H1 (cell line): Measurements from ENCODE around the gene NOP16. TPM values are rescaled to one million over a fixed set of nuclear protein-coding genes. Genes with fewer than 3 reads are reported as not detected.
A peak's percentile ranks its signal among the peaks of the same experiment; 100 is the strongest.

ENCODE experiments used
- CTCF ChIA-PET: fragments of 300-600 bp; sonication (Branson Sonifier 250); formaldehyde crosslinking; loops from one replicate; lab custom pipeline; 2021; ENCODE audit not compliant: partially characterized antibody; lab: Charles Lee
- POLR2A ChIA-PET: fragments of 300-600 bp; sonication (Branson Sonifier 250); formaldehyde crosslinking; loops from one replicate; lab custom pipeline; 2021; ENCODE audit warnings: inconsistent platforms; ENCODE audit not compliant: partially characterized antibody; lab: Charles Lee
- DNase-seq, 2 experiments: peaks; one replicate each; pipeline versions ENCODE4 v3.0.0 to v3.0.0-alpha.2; 2010 to 2022; ENCODE audit warnings: low spot score in 2 of 2, low read depth in 1 of 2, mixed read lengths in 1 of 2
- FAIRE-seq: peaks from 2 replicates; lab custom pipeline; 2011; peaks lifted over from hg19 to GRCh38; lab: Jason Lieb, UNC
- H2AFZ ChIP-seq: 2 replicates; pipeline ENCODE4 v1.8.1; 2012; ENCODE audit warnings: low read length, inconsistent platforms
- H2AK5ac ChIP-seq: 2 replicates; pipeline ENCODE4 v1.6.1; 2013; ENCODE audit warnings: low read depth, low read length
- H2BK120ac ChIP-seq: replicated peaks from 2 replicates; pipeline ENCODE3; 2013; ENCODE audit warnings: low read depth, low read length, inconsistent platforms
- H2BK12ac ChIP-seq: 2 replicates; pipeline ENCODE4 v1.6.1; 2013; ENCODE audit warnings: low read depth, low read length
- H2BK15ac ChIP-seq: 2 replicates; pipeline ENCODE4 v1.6.1; 2013; ENCODE audit warnings: low read length
- H2BK20ac ChIP-seq: 2 replicates; pipeline ENCODE4 v1.6.1; 2013; ENCODE audit warnings: low read length
- H2BK5ac ChIP-seq: 2 replicates; pipeline ENCODE4 v1.6.1; 2013; ENCODE audit warnings: low read depth, low read length
- H3K14ac ChIP-seq: 2 replicates; pipeline ENCODE4 v1.6.1; 2013; ENCODE audit warnings: inconsistent platforms; ENCODE audit not compliant: insufficient read length
- H3K18ac ChIP-seq: 2 replicates; pipeline ENCODE4 v1.6.1; 2013; ENCODE audit warnings: low read length; ENCODE audit errors: extremely low read depth
- H3K23ac ChIP-seq: 2 replicates; pipeline ENCODE4 v1.6.1; 2013; ENCODE audit warnings: inconsistent platforms; ENCODE audit not compliant: insufficient read length
- H3K23me2 ChIP-seq: 2 replicates; pipeline ENCODE4 v1.6.1; 2013; ENCODE audit warnings: low read depth, low read length
- H3K27ac ChIP-seq: 2 replicates; pipeline ENCODE4 v1.6.1; 2011; ENCODE audit warnings: low read depth, low read length, inconsistent platforms
- H3K27me3 ChIP-seq, 4 experiments: replicated peaks in 1 of 4; 1 replicate in 1 of 4; 2 replicates in 3 of 4; pipeline versions ENCODE4 v1.6.1 to v1.8.1; 2011 to 2013; ENCODE audit warnings: low read length in 3 of 4, mild to moderate bottlenecking in 3 of 4, inconsistent platforms in 2 of 4, mixed read lengths in 2 of 4, moderate library complexity in 1 of 4; ENCODE audit not compliant: control insufficient read depth in 3 of 4, insufficient read depth in 3 of 4; ENCODE audit errors: extremely low read depth in 1 of 4
- H3K36me3 ChIP-seq, 4 experiments: 2 replicates each; pipeline versions ENCODE4 v1.6.1 to v1.8.1; 2011 to 2013; ENCODE audit warnings: mild to moderate bottlenecking in 4 of 4, low read length in 3 of 4, moderate library complexity in 2 of 4, control low read depth in 1 of 4, inconsistent platforms in 1 of 4; ENCODE audit not compliant: insufficient read depth in 4 of 4, control insufficient read depth in 2 of 4
- H3K4ac ChIP-seq: replicated peaks from 2 replicates; pipeline ENCODE3; 2013; ENCODE audit warnings: low read length, low read depth, mixed read lengths, inconsistent platforms; ENCODE audit not compliant: insufficient read length
- H3K4me1 ChIP-seq, 4 experiments: replicated peaks in 1 of 4; 1 replicate in 1 of 4; 2 replicates in 3 of 4; pipeline versions ENCODE4 v1.6.1 to v1.8.1; 2011 to 2013; ENCODE audit warnings: low read length in 3 of 4, inconsistent platforms in 2 of 4, mixed read lengths in 1 of 4; ENCODE audit not compliant: insufficient read depth in 4 of 4, control insufficient read depth in 3 of 4
- H3K4me2 ChIP-seq, 2 experiments: 2 replicates each; pipeline versions ENCODE4 v1.6.1 to v1.8.1; 2011 to 2013; ENCODE audit warnings: low read depth in 2 of 2, low read length in 2 of 2, control low read depth in 1 of 2, inconsistent platforms in 1 of 2, mild to moderate bottlenecking in 1 of 2; ENCODE audit not compliant: insufficient read depth in 1 of 2
- H3K4me3 ChIP-seq, 4 experiments: fragments of 200-600, 300-600 bp in 1 of 4; sonication (generic), shearing (Covaris generic), sonication (Bioruptor Twin) in 1 of 4; 2 replicates each; pipeline versions ENCODE4 v1.5.1 to v1.8.1; 2011 to 2016; ENCODE audit warnings: low read length in 4 of 4, low read depth in 3 of 4, control low read depth in 2 of 4, inconsistent platforms in 2 of 4, mild to moderate bottlenecking in 2 of 4, mixed read lengths in 1 of 4, moderate library complexity in 1 of 4; ENCODE audit not compliant: insufficient read depth in 2 of 4; ENCODE audit errors: extremely low read depth in 1 of 4
- H3K56ac ChIP-seq: replicated peaks from 2 replicates; pipeline ENCODE3; 2013; ENCODE audit warnings: low read depth, mild to moderate bottlenecking, mixed read lengths, low read length, inconsistent platforms; ENCODE audit not compliant: insufficient read length
- H3K79me1 ChIP-seq: 2 replicates; pipeline ENCODE4 v1.6.1; 2013; ENCODE audit warnings: low read depth, low read length, control low read depth
- H3K79me2 ChIP-seq, 2 experiments: 2 replicates each; pipeline versions ENCODE4 v1.6.1 to v1.8.1; 2012 to 2013; ENCODE audit warnings: low read length in 2 of 2, mild to moderate bottlenecking in 2 of 2, inconsistent platforms in 1 of 2; ENCODE audit not compliant: insufficient read depth in 2 of 2, control insufficient read depth in 1 of 2
- H3K9ac ChIP-seq, 4 experiments: replicated peaks in 1 of 4; 1 replicate in 1 of 4; 2 replicates in 3 of 4; pipeline versions ENCODE4 v1.6.1 to v1.8.1; 2011 to 2013; ENCODE audit warnings: low read depth in 3 of 4, low read length in 3 of 4, control low read depth in 2 of 4, mild to moderate bottlenecking in 2 of 4, moderate library complexity in 2 of 4, inconsistent platforms in 1 of 4; ENCODE audit errors: extremely low read depth in 1 of 4
- H3K9me3 ChIP-seq, 2 experiments: 2 replicates each; pipeline versions ENCODE4 v1.6.1 to v1.8.1; 2012 to 2013; ENCODE audit warnings: mild to moderate bottlenecking in 2 of 2, moderate library complexity in 2 of 2, control low read depth in 1 of 2, inconsistent platforms in 1 of 2, low read depth in 1 of 2, low read length in 1 of 2, mixed read lengths in 1 of 2; ENCODE audit not compliant: insufficient read depth in 2 of 2
- H4K20me1 ChIP-seq, 2 experiments: replicated peaks in 1 of 2; 2 replicates each; pipeline versions ENCODE3 to v1.8.1; 2011 to 2013; ENCODE audit warnings: inconsistent platforms in 2 of 2, low read length in 2 of 2, mild to moderate bottlenecking in 1 of 2; ENCODE audit not compliant: insufficient read depth in 2 of 2, control insufficient read depth in 1 of 2
- H4K5ac ChIP-seq: 2 replicates; pipeline ENCODE4 v1.6.1; 2013; ENCODE audit warnings: low read length, low read depth, mixed read lengths, inconsistent platforms; ENCODE audit not compliant: insufficient read length
- H4K8ac ChIP-seq: 2 replicates; pipeline ENCODE4 v1.8.0; 2013; ENCODE audit warnings: mild to moderate bottlenecking, moderate library complexity, low read length, inconsistent platforms; ENCODE audit not compliant: insufficient read depth; ENCODE audit errors: extremely low read depth
- H4K91ac ChIP-seq: replicated peaks from 2 replicates; pipeline ENCODE3; 2013; ENCODE audit warnings: low read length, mixed read lengths, inconsistent platforms; ENCODE audit not compliant: insufficient read length
- CTBP2 ChIP-seq: IDR thresholded peaks from 2 replicates; pipeline ENCODE4 v1.7.0; 2011; ENCODE audit warnings: borderline replicate concordance, mild to moderate bottlenecking, moderate library complexity, mixed read lengths, low read length; ENCODE audit not compliant: insufficient read depth, insufficient read length
- ZNF274 ChIP-seq: IDR thresholded peaks from 2 replicates; pipeline ENCODE4 v1.7.0; 2012; ENCODE audit warnings: low read length, borderline replicate concordance; ENCODE audit errors: extremely low read depth
- WGBS, 2 experiments: shearing (Covaris generic) in 1 of 2; methylation state at CpG; one replicate each; pipeline versions ENCODE4 v1.1.6 to v1.1.7; 2013 to 2015; ENCODE audit warnings: low lambda C conversion rate in 2 of 2, mixed read lengths in 2 of 2, inconsistent platforms in 1 of 2, low coverage in 1 of 2, missing lambda C conversion rate in 1 of 2; ENCODE audit not compliant: insufficient replicate concordance in 2 of 2, insufficient coverage in 1 of 2, insufficient read length in 1 of 2; ENCODE audit errors: extremely low coverage in 1 of 2, missing lambda C conversion rate in 1 of 2; 5-methylcytosine and 5-hydroxymethylcytosine counted together
- polyA plus RNA-seq, 7 experiments: library from polyadenylated mRNA; depleted of rRNA in 3 of 7; stranded (reverse) in 5 of 7; unstranded in 2 of 7; fragments of >200 nt in 5 of 7; fragments of 200-250 nt in 2 of 7; gene quantifications; 1 replicate in 5 of 7; 2 replicates in 1 of 7; 4 replicates in 1 of 7; pipeline versions ENCODE4 v1.2.1 to v1.2.3, GENCODE V29; 2011 to 2013; ENCODE audit warnings: missing spikeins in 2 of 7, mixed read lengths in 2 of 7
- total RNA-seq: library from RNA; stranded (reverse); fragmentation: NEBNext Ultra II Directional; extraction: Animal tissue kit (Norgen Biotek cat#: 25700); gene quantifications from 2 replicates; pipeline ENCODE4 v1.2.1, GENCODE V29; 2021
- TF ChIP-seq, protein P1 (sequence below): IDR thresholded peaks from 2 replicates; pipeline ENCODE4 v1.6.1; 2012; ENCODE audit warnings: inconsistent platforms

The NOP16 gene
- total and polyA plus RNA-seq, 2 of the 8 experiments (the other 6 are each of a cell fraction or from before 2014, with no cell fraction given), result 46.9 to 65.2 TPM

DNA sequence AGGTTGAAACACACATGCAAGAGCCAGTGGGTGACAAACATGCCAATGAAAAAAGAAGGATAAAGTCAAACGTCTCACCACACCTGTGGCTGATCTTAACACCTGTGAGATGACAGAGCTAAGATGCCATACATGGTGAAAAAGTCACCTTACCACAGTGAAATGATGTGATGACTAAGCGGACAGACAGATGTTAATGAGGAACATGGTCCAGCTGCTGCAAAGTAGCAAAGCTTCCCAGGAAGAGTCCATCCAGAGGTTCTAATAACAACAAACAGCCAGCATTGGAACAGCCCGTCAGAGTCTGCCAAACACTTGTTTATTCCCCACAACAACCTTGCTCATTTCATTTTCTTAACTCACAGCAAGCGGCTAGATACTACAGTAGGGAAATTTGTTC, 28.7 kb downstream of the NOP16 start:
- Histone ChIP-seq H3K4me3 (no peak overlapping the region), H2BK15ac (no peak overlapping the region), H3K27ac (no peak overlapping the region), H3K14ac (no peak overlapping the region), H3K4me1 (no peaks in the 10 kb centered on the region; a peak in 1 of 7 replicates), H2BK12ac (no peak overlapping the region), H2BK120ac (no peak overlapping the region), H4K5ac (no peak overlapping the region), H4K20me1 (peaks cover 4 to 22% of the 10 kb centered on the region in 2 experiments), H3K4me2 (no peak overlapping the region; a peak in 1 of 4 replicates), H3K27me3 (peaks cover 2 to 17% (median 13%) of the 10 kb centered on the region in 4 experiments), H4K8ac (peak overlapping the region; percentile 38; the same call in 1 of the 2 replicates), H3K9ac (peak overlapping the region in 1 of 4 experiments; percentile 12; a peak in 1 of 7 replicates), H3K56ac (no peak overlapping the region), H3K4ac (no peak overlapping the region), H2AFZ (no peak overlapping the region), H2BK5ac (no peak overlapping the region), H3K9me3 (no peaks in the 10 kb centered on the region), H3K18ac (no peak overlapping the region), H3K23me2 (peaks cover 4% of the 10 kb centered on the region), H2AK5ac (no peak overlapping the region), H3K79me1 (peaks cover 11% of the 10 kb centered on the region), H2BK20ac (no peak overlapping the region), H4K91ac (no peak overlapping the region), H3K79me2 (peaks cover 5 to 51% of the 10 kb centered on the region in 2 experiments; a peak in 3 of 4 replicates), H3K36me3 (peaks cover 3 to 37% (median 4%) of the 10 kb centered on the region in 4 experiments; a peak in 7 of 8 replicates), H3K23ac (no peak overlapping the region)
- ChIA-PET POLR2A (interaction anchor here (1.1 to 3.6 kb wide), 2 partner anchors 17 to 29 kb away, joined by 3 to 30 read pairs; partner anchors contain the start of genes HIGD2A and NOP16), CTCF (interaction anchor here (0.7 kb wide), 1 partner anchor 11 kb away, joined by 3 read pairs; no protein-coding TSS in a partner anchor)
- DNase-seq, result no peak
- WGBS, 2 experiments, result 90% methylated on average over 4 of the region's 4 CpGs; no CpG with 5 or more reads in 1 of the 2 experiments
- TF ChIP-seq CTBP2 (no peak), ZNF274 (no peak)
- TF ChIP-seq, protein P1, sequence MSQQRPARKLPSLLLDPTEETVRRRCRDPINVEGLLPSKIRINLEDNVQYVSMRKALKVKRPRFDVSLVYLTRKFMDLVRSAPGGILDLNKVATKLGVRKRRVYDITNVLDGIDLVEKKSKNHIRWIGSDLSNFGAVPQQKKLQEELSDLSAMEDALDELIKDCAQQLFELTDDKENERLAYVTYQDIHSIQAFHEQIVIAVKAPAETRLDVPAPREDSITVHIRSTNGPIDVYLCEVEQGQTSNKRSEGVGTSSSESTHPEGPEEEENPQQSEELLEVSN, result no peak
- no peak for FAIRE-seq
